GM18870 (cell line): ENCODE results near the gene ZBTB24.
A peak's percentile ranks its signal among the peaks of the same experiment; 100 is the strongest.

Experiments
- ATAC-seq: cut with Tn5 transposase; IDR thresholded peaks from one replicate; pipeline ENCODE4 v1.9.1; 2021; ENCODE audit warnings: moderate library complexity; ENCODE audit not compliant: unreplicated experiment

Gene ZBTB24

GRCh38 chr6:109453594-109454495, 29.2 kb downstream of the ZBTB24 start:
- no peak for ATAC-seq

- ATAC-seq: no peak
Observed at GRCh38 chr6:109453156-109453555, 29.9 kb downstream of the ZBTB24 start.

GRCh38 chr6:109452181-109452580, 30.8 kb downstream of the ZBTB24 start:
- no peak for ATAC-seq

- ATAC-seq: no peak
Observed at GRCh38 chr6:109451376-109451775, 31.6 kb downstream of the ZBTB24 start.

GRCh38 chr6:109450801-109451200, 32.2 kb downstream of the ZBTB24 start:
- no peak for ATAC-seq

- ATAC-seq: no peak
Observed at GRCh38 chr6:109449795-109450673, 33.0 kb downstream of the ZBTB24 start.

- ATAC-seq: no peak
Observed at GRCh38 chr6:109449064-109449794, 33.8 kb downstream of the ZBTB24 start.

- no peak for ATAC-seq
Observed at GRCh38 chr6:109448615-109449014, 34.4 kb downstream of the ZBTB24 start.

- ATAC-seq: no peak
Observed at GRCh38 chr6:109447878-109448555, 35.0 kb downstream of the ZBTB24 start.

- ATAC-seq: no peak
Observed at GRCh38 chr6:109447087-109447486, 35.9 kb downstream of the ZBTB24 start.

GRCh38 chr6:109446541-109446940, 36.5 kb downstream of the ZBTB24 start:
- ATAC-seq: no peak

GRCh38 chr6:109446072-109446471, 36.9 kb downstream of the ZBTB24 start:
- no peak for ATAC-seq

- ATAC-seq: no peak
Observed at GRCh38 chr6:109445382-109445781, 37.6 kb downstream of the ZBTB24 start.

GRCh38 chr6:109443425-109443950, 39.5 kb downstream of the ZBTB24 start:
- ATAC-seq: no peak

GRCh38 chr6:109442393-109442924, 40.6 kb downstream of the ZBTB24 start:
- no peak for ATAC-seq

GRCh38 chr6:109441069-109441816, 41.8 kb downstream of the ZBTB24 start:
- no peak for ATAC-seq

GRCh38 chr6:109440331-109441068, 42.5 kb downstream of the ZBTB24 start, which contains the start of the genes PPIL6 and SMPD2:
Gene PPIL6, minus strand, starts transcription at chr6:109440628. Its CDS starts 38 bp downstream, at chr6:109440590.
Gene SMPD2, plus strand, starts transcription at chr6:109440724. Its CDS starts 398 bp downstream, at chr6:109441122.
- peak; percentile 49 for ATAC-seq

- ATAC-seq: no peak
Observed at GRCh38 chr6:109436041-109436440, 47.0 kb downstream of the ZBTB24 start.
